ENCODE results near the gene PPOX.

Gene PPOX

GRCh38 chr1:161176468-161177111, 10.4 kb downstream of the PPOX start:
- no peak for DNase-seq (ENCODE audit: low spot score)

GRCh38 chr1:161177112-161177935, 11.1 kb downstream of the PPOX start, which contains the start of gene B4GALT3:
Gene B4GALT3 (minus strand): TSS chr1:161177507. CDS start chr1:161176060, 1,447 bp downstream.
- DNase-seq (ENCODE audit: low spot score): peak; percentile 94

GRCh38 chr1:161177936-161178244, 11.7 kb downstream of the PPOX start:
- no peak for DNase-seq (ENCODE audit: low spot score)

GRCh38 chr1:161179698-161180097, 13.5 kb downstream of the PPOX start:
- DNase-seq (ENCODE audit: low spot score): no peak

GRCh38 chr1:161180639-161181038, 14.4 kb downstream of the PPOX start:
- no peak for DNase-seq (ENCODE audit: low spot score)

- peak; percentile 91 for DNase-seq (ENCODE audit: low spot score)
Observed at GRCh38 chr1:161182214-161182613, 16.0 kb downstream of the PPOX start.

- peak; percentile 92 for DNase-seq (ENCODE audit: low spot score)
Observed at GRCh38 chr1:161185282-161185682, 19.1 kb downstream of the PPOX start.

- no peak for DNase-seq (ENCODE audit: low spot score)
Observed at GRCh38 chr1:161185732-161186311, 19.6 kb downstream of the PPOX start.

- DNase-seq (ENCODE audit: low spot score): no peak
Observed at GRCh38 chr1:161187311-161187710, 21.1 kb downstream of the PPOX start.

- DNase-seq (ENCODE audit: low spot score): no peak
Observed at GRCh38 chr1:161188381-161188780, 22.2 kb downstream of the PPOX start.

- no peak for DNase-seq (ENCODE audit: low spot score)
Observed at GRCh38 chr1:161189036-161189435, 22.8 kb downstream of the PPOX start.

- DNase-seq (ENCODE audit: low spot score): no peak
Observed at GRCh38 chr1:161190962-161191521, 24.8 kb downstream of the PPOX start.

- no peak for DNase-seq (ENCODE audit: low spot score)
Observed at GRCh38 chr1:161191971-161192370, 25.7 kb downstream of the PPOX start.

GRCh38 chr1:161192476-161193465, 26.5 kb downstream of the PPOX start:
- DNase-seq (ENCODE audit: low spot score): peak; percentile 87

GRCh38 chr1:161193561-161194235, 27.5 kb downstream of the PPOX start:
- DNase-seq (ENCODE audit: low spot score): no peak

GRCh38 chr1:161195171-161195570, 28.9 kb downstream of the PPOX start:
- no peak for DNase-seq (ENCODE audit: low spot score)

- DNase-seq (ENCODE audit: low spot score): no peak
Observed at GRCh38 chr1:161196111-161196510, 29.9 kb downstream of the PPOX start.

GRCh38 chr1:161196521-161197451, 30.6 kb downstream of the PPOX start:
- no peak for DNase-seq (ENCODE audit: low spot score)

GRCh38 chr1:161197560-161198193, 31.5 kb downstream of the PPOX start:
- no peak for DNase-seq (ENCODE audit: low spot score)

Data from CD4-positive, alpha-beta T cell treated with Interleukin-2 at 100 ng/mL for 4 hours (primary cell).